ENCODE data around the gene MED29. TPM values are rescaled to one million over a fixed set of nuclear protein-coding genes. Genes with fewer than 3 reads are reported as not detected.

MED29 gene
- total and polyA plus RNA-seq, 2 experiments from 2014 or later, result 26.1 to 62.0 TPM

DNA sequence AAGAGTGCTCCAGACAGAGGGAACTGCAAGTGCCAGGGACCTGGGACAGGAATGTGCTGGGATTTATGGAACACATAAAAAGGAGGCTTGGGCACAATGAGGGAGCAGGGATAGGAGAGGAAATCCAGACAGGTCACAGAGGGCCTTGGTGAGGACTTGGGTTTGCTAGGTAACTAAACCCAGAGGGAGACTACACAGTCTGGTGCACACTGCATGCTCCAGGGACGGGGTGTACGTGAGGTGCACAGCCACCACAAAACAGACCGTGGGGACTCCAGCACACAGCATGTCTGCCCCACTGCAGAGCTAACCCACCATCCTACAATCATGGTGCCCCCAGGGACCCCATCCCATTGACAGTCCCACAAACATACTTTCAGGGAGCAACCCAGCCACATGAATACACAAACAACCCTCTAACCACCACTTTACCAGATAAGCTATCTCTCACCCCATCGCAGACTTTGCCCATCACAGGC lies 9.9 kb downstream of the MED29 start:
- peak overlapping the region; percentile 100 for H3K27ac ChIP-seq (ENCODE audit: low read depth)
- Mint-ChIP-seq H3K4me1 (peaks cover 46% of the 10 kb centered on the region), H3K27ac (peak overlapping the region; percentile 99), H3K27me3 (ENCODE audit: insufficient read depth, low read depth, poor library complexity) (peaks cover 17% of the 10 kb centered on the region), H3K36me3 (ENCODE audit: low read depth) (peaks cover 10% of the 10 kb centered on the region), H3K9me3 (peaks cover 4% of the 10 kb centered on the region; the same call in 1 of the 3 replicates), H3K4me3 (peak overlapping the region; percentile 85; the same call in 2 of the 3 replicates)
- H2AFZ ChIP-seq, result no peak overlapping the region
- H3K4me3 ChIP-seq, result 0 out of 2 replicates have a peak overlapping the region, but pooled peaks have one; percentile 99
- H3K4me1 ChIP-seq (ENCODE audit: insufficient read depth), result peaks cover 41% of the 10 kb centered on the region
- no peaks in the 10 kb centered on the region for H3K79me2 ChIP-seq (replicated peaks; ENCODE audit: insufficient read depth)
- H4K20me1 ChIP-seq (replicated peaks; ENCODE audit: insufficient read depth), result no peaks in the 10 kb centered on the region; the same call in 1 of the 2 replicates
- ATAC-seq (no peak), DNase-seq (ENCODE audit: low spot score) (no peak)
- peaks cover 50% of the 10 kb centered on the region; the same call in 1 of the 2 replicates for H3F3A ChIP-seq (replicated peaks; ENCODE audit: low read depth)
- 0 out of 2 replicates have a peak overlapping the region, but pooled peaks have one; percentile 91 for H3K4me2 ChIP-seq
- H3K36me3 ChIP-seq (ENCODE audit: insufficient read depth), result no peaks in the 10 kb centered on the region
- H3K9me2 ChIP-seq (ENCODE audit: insufficient read depth), result no peaks in the 10 kb centered on the region
- H3K27me3 ChIP-seq (ENCODE audit: insufficient read depth), result no peaks in the 10 kb centered on the region
- TF ChIP-seq POLR2AphosphoS5 (IDR thresholded peaks at IDR 0.05; ENCODE audit: low read depth) (no peak), EZH2 (IDR thresholded peaks at IDR 0.05; ENCODE audit: low read depth, unreplicated experiment) (no peak), JUNB (IDR thresholded peaks at IDR 0.05; ENCODE audit: unreplicated experiment) (no peak)

DNA sequence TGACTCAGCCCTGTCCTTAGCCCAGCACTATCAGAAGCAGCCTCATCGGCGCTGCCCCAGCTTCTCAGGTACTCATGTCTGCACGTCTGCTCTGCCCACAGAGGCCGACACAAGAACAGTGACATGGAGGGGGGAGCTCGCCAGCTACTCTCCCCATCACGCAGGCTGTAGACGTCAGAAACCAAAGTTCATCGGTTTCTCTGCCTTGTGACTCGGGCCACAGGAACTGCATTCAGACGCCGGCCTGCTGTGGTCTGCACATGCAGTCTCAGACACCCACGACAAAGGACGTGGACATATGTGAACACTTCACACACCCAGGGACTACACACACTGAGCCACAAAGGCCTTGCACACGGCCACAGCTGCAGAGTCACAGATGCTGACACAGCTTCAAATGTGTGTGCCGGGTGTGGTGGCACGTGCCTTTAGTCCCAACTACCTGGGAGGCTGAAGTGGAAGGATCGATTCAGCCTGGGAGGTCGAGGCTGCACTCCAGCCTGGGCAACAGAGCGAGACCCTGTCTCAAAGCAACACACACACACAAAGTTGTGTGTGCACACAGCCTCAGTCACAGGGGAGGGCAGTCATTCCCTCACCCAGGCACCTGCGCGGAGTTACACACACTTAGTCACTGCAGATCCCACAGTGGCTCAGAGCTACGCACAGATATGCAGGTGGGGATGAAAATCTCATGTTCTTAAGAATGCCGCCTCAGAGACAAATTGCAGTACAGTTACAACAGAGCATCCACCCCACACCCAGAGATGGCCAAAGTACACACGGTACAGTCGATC lies 10.6 kb downstream of the MED29 start:
- ATAC-seq, result no peak
- peaks cover 50% of the 10 kb centered on the region; the same call in 1 of the 2 replicates for H3F3A ChIP-seq (replicated peaks; ENCODE audit: low read depth)
- H3K27ac ChIP-seq (ENCODE audit: low read depth), result peak overlapping the region; percentile 100
- H3K27me3 ChIP-seq (ENCODE audit: insufficient read depth), result no peaks in the 10 kb centered on the region
- Mint-ChIP-seq H3K36me3 (ENCODE audit: low read depth) (peaks cover 10% of the 10 kb centered on the region), H3K4me1 (peaks cover 49% of the 10 kb centered on the region), H3K27ac (peak overlapping the region; percentile 99), H3K27me3 (ENCODE audit: insufficient read depth, low read depth, poor library complexity) (peaks cover 19% of the 10 kb centered on the region), H3K9me3 (peaks cover 4% of the 10 kb centered on the region; the same call in 1 of the 3 replicates), H3K4me3 (peak overlapping the region; percentile 85)
- H2AFZ ChIP-seq, result no peak overlapping the region
- H4K20me1 ChIP-seq (replicated peaks; ENCODE audit: insufficient read depth), result no peaks in the 10 kb centered on the region; the same call in 1 of the 2 replicates
- H3K9me2 ChIP-seq (ENCODE audit: insufficient read depth), result no peaks in the 10 kb centered on the region
- no peak for DNase-seq (ENCODE audit: low spot score)
- TF ChIP-seq, protein P1, sequence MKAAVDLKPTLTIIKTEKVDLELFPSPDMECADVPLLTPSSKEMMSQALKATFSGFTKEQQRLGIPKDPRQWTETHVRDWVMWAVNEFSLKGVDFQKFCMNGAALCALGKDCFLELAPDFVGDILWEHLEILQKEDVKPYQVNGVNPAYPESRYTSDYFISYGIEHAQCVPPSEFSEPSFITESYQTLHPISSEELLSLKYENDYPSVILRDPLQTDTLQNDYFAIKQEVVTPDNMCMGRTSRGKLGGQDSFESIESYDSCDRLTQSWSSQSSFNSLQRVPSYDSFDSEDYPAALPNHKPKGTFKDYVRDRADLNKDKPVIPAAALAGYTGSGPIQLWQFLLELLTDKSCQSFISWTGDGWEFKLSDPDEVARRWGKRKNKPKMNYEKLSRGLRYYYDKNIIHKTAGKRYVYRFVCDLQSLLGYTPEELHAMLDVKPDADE (IDR thresholded peaks at IDR 0.05), result no peak
- TF ChIP-seq, protein P2, sequence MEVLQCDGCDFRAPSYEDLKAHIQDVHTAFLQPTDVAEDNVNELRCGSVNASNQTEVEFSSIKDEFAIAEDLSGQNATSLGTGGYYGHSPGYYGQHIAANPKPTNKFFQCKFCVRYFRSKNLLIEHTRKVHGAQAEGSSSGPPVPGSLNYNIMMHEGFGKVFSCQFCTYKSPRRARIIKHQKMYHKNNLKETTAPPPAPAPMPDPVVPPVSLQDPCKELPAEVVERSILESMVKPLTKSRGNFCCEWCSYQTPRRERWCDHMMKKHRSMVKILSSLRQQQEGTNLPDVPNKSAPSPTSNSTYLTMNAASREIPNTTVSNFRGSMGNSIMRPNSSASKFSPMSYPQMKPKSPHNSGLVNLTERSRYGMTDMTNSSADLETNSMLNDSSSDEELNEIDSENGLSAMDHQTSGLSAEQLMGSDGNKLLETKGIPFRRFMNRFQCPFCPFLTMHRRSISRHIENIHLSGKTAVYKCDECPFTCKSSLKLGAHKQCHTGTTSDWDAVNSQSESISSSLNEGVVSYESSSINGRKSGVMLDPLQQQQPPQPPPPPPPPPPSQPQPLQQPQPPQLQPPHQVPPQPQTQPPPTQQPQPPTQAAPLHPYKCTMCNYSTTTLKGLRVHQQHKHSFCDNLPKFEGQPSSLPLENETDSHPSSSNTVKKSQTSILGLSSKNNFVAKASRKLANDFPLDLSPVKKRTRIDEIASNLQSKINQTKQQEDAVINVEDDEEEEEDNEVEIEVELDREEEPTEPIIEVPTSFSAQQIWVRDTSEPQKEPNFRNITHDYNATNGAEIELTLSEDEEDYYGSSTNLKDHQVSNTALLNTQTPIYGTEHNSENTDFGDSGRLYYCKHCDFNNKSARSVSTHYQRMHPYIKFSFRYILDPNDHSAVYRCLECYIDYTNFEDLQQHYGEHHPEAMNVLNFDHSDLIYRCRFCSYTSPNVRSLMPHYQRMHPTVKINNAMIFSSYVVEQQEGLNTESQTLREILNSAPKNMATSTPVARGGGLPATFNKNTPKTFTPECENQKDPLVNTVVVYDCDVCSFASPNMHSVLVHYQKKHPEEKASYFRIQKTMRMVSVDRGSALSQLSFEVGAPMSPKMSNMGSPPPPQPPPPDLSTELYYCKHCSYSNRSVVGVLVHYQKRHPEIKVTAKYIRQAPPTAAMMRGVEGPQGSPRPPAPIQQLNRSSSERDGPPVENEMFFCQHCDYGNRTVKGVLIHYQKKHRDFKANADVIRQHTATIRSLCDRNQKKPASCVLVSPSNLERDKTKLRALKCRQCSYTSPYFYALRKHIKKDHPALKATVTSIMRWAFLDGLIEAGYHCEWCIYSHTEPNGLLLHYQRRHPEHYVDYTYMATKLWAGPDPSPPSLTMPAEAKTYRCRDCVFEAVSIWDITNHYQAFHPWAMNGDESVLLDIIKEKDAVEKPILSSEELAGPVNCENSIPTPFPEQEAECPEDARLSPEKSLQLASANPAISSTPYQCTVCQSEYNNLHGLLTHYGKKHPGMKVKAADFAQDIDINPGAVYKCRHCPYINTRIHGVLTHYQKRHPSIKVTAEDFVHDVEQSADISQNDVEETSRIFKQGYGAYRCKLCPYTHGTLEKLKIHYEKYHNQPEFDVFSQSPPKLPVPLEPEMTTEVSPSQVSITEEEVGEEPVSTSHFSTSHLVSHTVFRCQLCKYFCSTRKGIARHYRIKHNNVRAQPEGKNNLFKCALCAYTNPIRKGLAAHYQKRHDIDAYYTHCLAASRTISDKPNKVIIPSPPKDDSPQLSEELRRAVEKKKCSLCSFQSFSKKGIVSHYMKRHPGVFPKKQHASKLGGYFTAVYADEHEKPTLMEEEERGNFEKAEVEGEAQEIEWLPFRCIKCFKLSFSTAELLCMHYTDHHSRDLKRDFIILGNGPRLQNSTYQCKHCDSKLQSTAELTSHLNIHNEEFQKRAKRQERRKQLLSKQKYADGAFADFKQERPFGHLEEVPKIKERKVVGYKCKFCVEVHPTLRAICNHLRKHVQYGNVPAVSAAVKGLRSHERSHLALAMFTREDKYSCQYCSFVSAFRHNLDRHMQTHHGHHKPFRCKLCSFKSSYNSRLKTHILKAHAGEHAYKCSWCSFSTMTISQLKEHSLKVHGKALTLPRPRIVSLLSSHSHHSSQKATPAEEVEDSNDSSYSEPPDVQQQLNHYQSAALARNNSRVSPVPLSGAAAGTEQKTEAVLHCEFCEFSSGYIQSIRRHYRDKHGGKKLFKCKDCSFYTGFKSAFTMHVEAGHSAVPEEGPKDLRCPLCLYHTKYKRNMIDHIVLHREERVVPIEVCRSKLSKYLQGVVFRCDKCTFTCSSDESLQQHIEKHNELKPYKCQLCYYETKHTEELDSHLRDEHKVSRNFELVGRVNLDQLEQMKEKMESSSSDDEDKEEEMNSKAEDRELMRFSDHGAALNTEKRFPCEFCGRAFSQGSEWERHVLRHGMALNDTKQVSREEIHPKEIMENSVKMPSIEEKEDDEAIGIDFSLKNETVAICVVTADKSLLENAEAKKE (CRISPR knock-in tag; IDR thresholded peaks at IDR 0.05), result no peak
- TF ChIP-seq EZH2phosphoT487 (IDR thresholded peaks at IDR 0.05; ENCODE audit: unreplicated experiment) (no peak), ZNF114 (CRISPR knock-in tag; IDR thresholded peaks at IDR 0.05) (no peak), ZNF331 (CRISPR knock-in tag; IDR thresholded peaks at IDR 0.05; ENCODE audit: low read depth) (no peak), NANOG (IDR thresholded peaks at IDR 0.05; ENCODE audit: borderline replicate concordance) (no peak), EZH2 (IDR thresholded peaks at IDR 0.05; ENCODE audit: low read depth, unreplicated experiment) (no peak), POLR2AphosphoS5 (IDR thresholded peaks at IDR 0.05; ENCODE audit: low read depth) (no peak; the same call in 1 of the 2 replicates), CREB1 (CRISPR knock-in tag; IDR thresholded peaks at IDR 0.05; ENCODE audit: low read depth) (no peak), JUNB (IDR thresholded peaks at IDR 0.05; ENCODE audit: unreplicated experiment) (no peak)
- TF ChIP-seq, protein P3, sequence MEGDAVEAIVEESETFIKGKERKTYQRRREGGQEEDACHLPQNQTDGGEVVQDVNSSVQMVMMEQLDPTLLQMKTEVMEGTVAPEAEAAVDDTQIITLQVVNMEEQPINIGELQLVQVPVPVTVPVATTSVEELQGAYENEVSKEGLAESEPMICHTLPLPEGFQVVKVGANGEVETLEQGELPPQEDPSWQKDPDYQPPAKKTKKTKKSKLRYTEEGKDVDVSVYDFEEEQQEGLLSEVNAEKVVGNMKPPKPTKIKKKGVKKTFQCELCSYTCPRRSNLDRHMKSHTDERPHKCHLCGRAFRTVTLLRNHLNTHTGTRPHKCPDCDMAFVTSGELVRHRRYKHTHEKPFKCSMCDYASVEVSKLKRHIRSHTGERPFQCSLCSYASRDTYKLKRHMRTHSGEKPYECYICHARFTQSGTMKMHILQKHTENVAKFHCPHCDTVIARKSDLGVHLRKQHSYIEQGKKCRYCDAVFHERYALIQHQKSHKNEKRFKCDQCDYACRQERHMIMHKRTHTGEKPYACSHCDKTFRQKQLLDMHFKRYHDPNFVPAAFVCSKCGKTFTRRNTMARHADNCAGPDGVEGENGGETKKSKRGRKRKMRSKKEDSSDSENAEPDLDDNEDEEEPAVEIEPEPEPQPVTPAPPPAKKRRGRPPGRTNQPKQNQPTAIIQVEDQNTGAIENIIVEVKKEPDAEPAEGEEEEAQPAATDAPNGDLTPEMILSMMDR (conservative IDR thresholded peaks at IDR 0.05; ENCODE audit: low read depth in 2 of 2), result no peak
- H3K4me3 ChIP-seq, result peak overlapping the region; percentile 99
- H3K4me2 ChIP-seq, result peak overlapping the region; percentile 91
- no peaks in the 10 kb centered on the region for H3K36me3 ChIP-seq (ENCODE audit: insufficient read depth)
- H3K79me2 ChIP-seq (replicated peaks; ENCODE audit: insufficient read depth), result no peaks in the 10 kb centered on the region; the same call in 1 of the 2 replicates
- H3K4me1 ChIP-seq (ENCODE audit: insufficient read depth), result peaks cover 43% of the 10 kb centered on the region
